ENCODE measurements around the gene ANKRD66. TPM values are rescaled to one million over a fixed set of nuclear protein-coding genes. Genes with fewer than 3 reads are reported as not detected.
A peak's percentile ranks its signal among the peaks of the same experiment; 100 is the strongest.

ANKRD66 gene
- total RNA-seq (ENCODE audit: low replicate concordance), result not detected in 2 replicates

DNA sequence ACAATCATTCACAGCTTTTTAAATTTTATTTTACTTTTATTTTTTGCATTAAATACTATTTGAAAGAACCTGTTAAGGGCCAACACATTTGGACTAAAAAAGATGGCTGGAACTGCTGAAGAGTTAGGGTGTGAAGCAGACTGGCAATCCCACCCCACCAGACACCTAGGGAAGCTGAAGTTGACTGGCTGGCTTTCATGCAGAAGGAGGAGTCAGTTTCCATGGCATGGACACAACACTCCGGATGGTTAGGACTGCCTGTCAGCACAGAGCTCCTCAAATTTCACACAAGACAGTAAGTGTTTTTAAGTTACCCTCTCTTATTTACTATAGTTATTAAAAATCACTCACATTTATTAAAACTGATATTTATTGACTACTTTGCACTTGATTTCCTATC, at the start of gene ANKRD66:
Gene ANKRD66, plus strand, starts transcription at position 238 of the 400 bp plus-strand sequence. CDS start 5,016 bp downstream, outside the sequence.
- TF ChIP-seq, protein P1, sequence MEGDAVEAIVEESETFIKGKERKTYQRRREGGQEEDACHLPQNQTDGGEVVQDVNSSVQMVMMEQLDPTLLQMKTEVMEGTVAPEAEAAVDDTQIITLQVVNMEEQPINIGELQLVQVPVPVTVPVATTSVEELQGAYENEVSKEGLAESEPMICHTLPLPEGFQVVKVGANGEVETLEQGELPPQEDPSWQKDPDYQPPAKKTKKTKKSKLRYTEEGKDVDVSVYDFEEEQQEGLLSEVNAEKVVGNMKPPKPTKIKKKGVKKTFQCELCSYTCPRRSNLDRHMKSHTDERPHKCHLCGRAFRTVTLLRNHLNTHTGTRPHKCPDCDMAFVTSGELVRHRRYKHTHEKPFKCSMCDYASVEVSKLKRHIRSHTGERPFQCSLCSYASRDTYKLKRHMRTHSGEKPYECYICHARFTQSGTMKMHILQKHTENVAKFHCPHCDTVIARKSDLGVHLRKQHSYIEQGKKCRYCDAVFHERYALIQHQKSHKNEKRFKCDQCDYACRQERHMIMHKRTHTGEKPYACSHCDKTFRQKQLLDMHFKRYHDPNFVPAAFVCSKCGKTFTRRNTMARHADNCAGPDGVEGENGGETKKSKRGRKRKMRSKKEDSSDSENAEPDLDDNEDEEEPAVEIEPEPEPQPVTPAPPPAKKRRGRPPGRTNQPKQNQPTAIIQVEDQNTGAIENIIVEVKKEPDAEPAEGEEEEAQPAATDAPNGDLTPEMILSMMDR (IDR thresholded peaks at IDR 0.05; ENCODE audit: insufficient read depth, low read length), result no peak
- no peak for DNase-seq (ENCODE audit: low read depth)

GRCh38 chr6:46699970-46700369, 46.8 kb upstream of the ANKRD66 start:
- TF ChIP-seq, protein P1 (IDR thresholded peaks at IDR 0.05; ENCODE audit: insufficient read depth, low read length), result no peak
- H3K4me3 ChIP-seq (ENCODE audit: low read depth, low read length), result no peak overlapping the region
- DNase-seq (ENCODE audit: low read depth), result no peak

More for the DNA sequence above, at the start of gene ANKRD66:
- H3K4me3 ChIP-seq (ENCODE audit: low read depth, low read length), result no peak within 1 kb of the TSS

DNA sequence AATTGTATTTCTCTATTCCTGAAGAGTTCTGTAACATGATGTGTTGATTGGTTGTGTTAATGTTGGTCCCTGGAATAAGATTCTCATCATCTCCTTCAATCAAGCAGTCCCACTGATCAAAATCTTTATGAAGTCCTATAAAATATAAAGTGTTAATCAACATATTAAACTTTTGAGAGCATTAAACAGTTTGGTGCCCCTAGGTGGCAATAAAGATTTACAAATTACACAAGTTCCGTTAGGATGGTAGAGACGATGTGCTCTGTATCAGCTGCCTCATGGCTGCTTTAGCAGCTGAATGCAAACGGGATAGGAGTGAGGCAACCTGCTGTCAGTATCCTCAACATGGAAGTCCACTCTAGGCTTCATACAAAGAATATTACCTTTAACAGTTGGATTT, 42.2 kb upstream of the ANKRD66 start:
- TF ChIP-seq, protein P1 (IDR thresholded peaks at IDR 0.05; ENCODE audit: insufficient read depth, low read length), result no peak
- peak; percentile 22 for DNase-seq (ENCODE audit: low read depth)
- H3K4me3 ChIP-seq (ENCODE audit: low read depth, low read length), result no peak overlapping the region

GRCh38 chr6:46706464-46706863, 40.3 kb upstream of the ANKRD66 start:
- TF ChIP-seq, protein P1 (IDR thresholded peaks at IDR 0.05; ENCODE audit: insufficient read depth, low read length), result no peak
- H3K4me3 ChIP-seq (ENCODE audit: low read depth, low read length), result no peak overlapping the region
- DNase-seq (ENCODE audit: low read depth), result no peak

DNA sequence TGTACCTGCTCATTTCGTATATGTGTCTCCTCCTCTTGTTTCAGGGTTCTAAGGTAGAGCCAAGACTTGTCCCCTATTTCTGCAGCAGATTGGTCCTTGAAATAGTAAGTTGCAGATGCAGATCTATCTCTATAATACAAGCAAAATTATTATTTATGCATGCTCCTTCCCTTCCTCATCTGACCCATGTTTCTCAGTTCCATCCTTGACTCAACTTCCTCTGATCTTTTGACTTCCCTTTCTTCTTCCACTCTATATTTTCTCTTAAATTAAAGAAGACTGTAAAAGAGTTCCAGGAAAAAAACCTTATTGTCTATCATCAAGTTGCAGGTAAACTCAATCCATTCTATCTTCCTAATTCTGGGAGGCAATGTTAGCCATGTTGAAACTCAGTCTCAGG, 35.2 kb upstream of the ANKRD66 start:
- TF ChIP-seq, protein P1 (IDR thresholded peaks at IDR 0.05; ENCODE audit: insufficient read depth, low read length), result no peak
- DNase-seq (ENCODE audit: low read depth), result no peak
- H3K4me3 ChIP-seq (ENCODE audit: low read depth, low read length), result no peak overlapping the region

- H3K4me3 ChIP-seq (ENCODE audit: low read depth, low read length), result no peak overlapping the region
- TF ChIP-seq, protein P1 (IDR thresholded peaks at IDR 0.05; ENCODE audit: insufficient read depth, low read length), result no peak
- no peak for DNase-seq (ENCODE audit: low read depth)
Observed at GRCh38 chr6:46715141-46715540, 31.6 kb upstream of the ANKRD66 start.

GRCh38 chr6:46719099-46719498, 27.6 kb upstream of the ANKRD66 start:
- H3K4me3 ChIP-seq (ENCODE audit: low read depth, low read length), result no peak overlapping the region
- DNase-seq (ENCODE audit: low read depth), result peak; percentile 47
- TF ChIP-seq, protein P1 (IDR thresholded peaks at IDR 0.05; ENCODE audit: insufficient read depth, low read length), result no peak
